HPDE6-E6E7 (cell line): ENCODE results near the gene JARID2.

Source experiments
- DNase-seq: peaks from one replicate; pipeline ENCODE4 v3.0.0; 2011; ENCODE audit warnings: missing footprints; ENCODE audit errors: extremely low spot score

Gene JARID2

GRCh38 chr6:15246666-15247499 lies 1.0 kb downstream of the JARID2 start:
- no peak for DNase-seq

GRCh38 chr6:15247500-15248450 lies 1.9 kb downstream of the JARID2 start:
- no peak for DNase-seq

- peak; percentile 83 for DNase-seq
Measured at GRCh38 chr6:15248451-15249370, 2.8 kb downstream of the JARID2 start.

GRCh38 chr6:15249371-15250019 lies 3.6 kb downstream of the JARID2 start:
- no peak for DNase-seq

GRCh38 chr6:15250187-15251168 lies 4.6 kb downstream of the JARID2 start:
- DNase-seq, result no peak

- no peak for DNase-seq
Measured at GRCh38 chr6:15252195-15252594, 6.3 kb downstream of the JARID2 start.

GRCh38 chr6:15253203-15254022 lies 7.5 kb downstream of the JARID2 start:
- no peak for DNase-seq

- no peak for DNase-seq
Measured at GRCh38 chr6:15254070-15254975, 8.5 kb downstream of the JARID2 start.

GRCh38 chr6:15255481-15255880 lies 9.6 kb downstream of the JARID2 start:
- no peak for DNase-seq

GRCh38 chr6:15255909-15256395 lies 10.1 kb downstream of the JARID2 start:
- DNase-seq, result no peak

- no peak for DNase-seq
Measured at GRCh38 chr6:15256538-15257271, 10.8 kb downstream of the JARID2 start.

- no peak for DNase-seq
Measured at GRCh38 chr6:15257357-15258132, 11.7 kb downstream of the JARID2 start.

GRCh38 chr6:15259766-15260098 lies 13.9 kb downstream of the JARID2 start:
- DNase-seq, result no peak

- DNase-seq, result no peak
Measured at GRCh38 chr6:15260099-15260821, 14.4 kb downstream of the JARID2 start.

GRCh38 chr6:15263780-15264374 lies 18.0 kb downstream of the JARID2 start:
- no peak for DNase-seq
